GM12874 (cell line): Measurements from ENCODE around the gene NUF2.

Experiments
- CTCF ChIP-seq: IDR thresholded peaks from 2 replicates; pipeline ENCODE4 v1.5.1; 2011; ENCODE audit warnings: low read depth, mild to moderate bottlenecking, control low read depth, low read length, moderate library complexity; ENCODE audit not compliant: insufficient read depth

NUF2 gene

DNA sequence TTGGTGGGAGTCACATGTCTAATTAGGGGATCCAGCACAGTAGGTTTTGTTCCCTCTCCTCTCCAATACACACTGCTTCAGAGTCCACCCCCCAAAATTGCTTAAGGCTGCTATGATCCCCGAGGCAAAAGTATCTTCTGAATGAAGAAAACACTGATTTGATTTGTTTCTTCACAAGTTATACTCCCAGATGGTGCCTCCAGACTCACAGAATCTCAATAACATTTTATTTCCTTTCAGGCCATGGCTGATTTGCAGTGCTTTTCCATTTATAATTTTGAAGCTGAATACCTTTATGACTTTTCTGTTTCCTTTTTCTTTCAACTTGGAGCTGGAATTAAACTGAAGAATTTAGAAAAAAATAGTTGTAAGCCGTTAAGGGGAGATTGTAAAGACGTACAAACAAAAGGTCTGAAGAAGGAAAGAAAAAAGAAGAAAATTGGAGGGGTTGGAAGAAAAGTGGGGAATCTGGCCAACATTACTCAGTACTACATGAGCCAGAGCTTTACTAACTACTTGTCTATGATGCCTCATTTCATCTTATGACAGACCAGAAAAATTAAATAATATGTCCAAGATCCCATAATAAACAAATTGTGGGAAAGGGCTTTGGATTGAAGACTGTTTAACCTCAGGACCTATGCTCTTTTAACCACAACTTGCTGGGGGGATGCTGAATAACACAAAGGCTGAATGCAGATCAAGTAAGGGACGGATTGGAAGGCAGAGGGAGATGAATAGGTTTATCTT lies 75.9 kb downstream of the NUF2 start:
- no peak for TF ChIP-seq CTCF

DNA sequence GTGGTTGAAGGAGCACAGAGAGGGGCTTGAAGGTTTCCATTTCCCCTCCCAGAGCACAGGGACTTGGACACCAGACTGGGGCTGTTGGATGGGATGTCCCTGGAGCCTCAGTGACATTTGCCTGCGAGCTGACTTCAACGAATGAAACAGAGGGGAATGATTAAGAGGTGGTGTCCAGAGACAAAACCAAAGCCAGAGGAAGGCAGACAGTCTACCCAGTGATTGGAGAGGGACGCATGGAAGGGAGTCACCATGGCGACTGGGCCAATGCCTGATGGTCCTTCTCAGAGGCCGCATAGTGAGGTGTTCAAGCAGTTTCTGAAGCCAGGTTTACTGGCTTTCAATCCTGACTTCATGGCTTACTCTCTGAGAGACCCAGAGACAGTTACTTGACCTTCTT lies 77.2 kb downstream of the NUF2 start:
- no peak for TF ChIP-seq CTCF

GRCh38 chr1:163399976-163400601 lies 78.3 kb downstream of the NUF2 start:
- TF ChIP-seq CTCF, result no peak

DNA sequence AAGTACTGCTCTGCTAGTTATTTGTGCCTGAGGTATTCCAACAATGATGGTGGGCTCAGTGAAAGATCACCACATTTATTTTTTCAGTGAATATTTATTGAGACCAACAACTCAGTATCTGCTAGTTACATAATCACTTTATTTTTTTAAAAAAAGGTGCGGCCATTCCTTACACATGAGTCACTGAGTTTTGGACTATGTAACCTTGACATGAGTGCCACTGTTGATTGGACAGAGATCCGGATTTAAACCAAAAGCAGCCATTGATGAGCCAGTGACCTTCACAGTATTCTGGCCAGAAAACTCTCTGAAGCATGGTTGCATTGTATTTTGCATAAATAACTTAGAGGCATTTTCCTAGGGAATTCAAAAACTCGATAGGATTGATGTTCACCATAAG lies 79.5 kb downstream of the NUF2 start:
- TF ChIP-seq CTCF, result no peak
